ENCODE data around the gene PLD1. TPM values are rescaled to one million over a fixed set of nuclear protein-coding genes. Genes with fewer than 3 reads are reported as not detected.

PLD1 gene
- total RNA-seq, 3 donors from 2014 or later = 0.52 to 1.3 (median 0.66) TPM

- H3K27me3 Mint-ChIP-seq (ENCODE audit: low read depth) = peaks cover 2% of the 10 kb centered on the region
Observed at GRCh38 chr3:171672538-171672937, 137.7 kb downstream of the PLD1 start.

DNA sequence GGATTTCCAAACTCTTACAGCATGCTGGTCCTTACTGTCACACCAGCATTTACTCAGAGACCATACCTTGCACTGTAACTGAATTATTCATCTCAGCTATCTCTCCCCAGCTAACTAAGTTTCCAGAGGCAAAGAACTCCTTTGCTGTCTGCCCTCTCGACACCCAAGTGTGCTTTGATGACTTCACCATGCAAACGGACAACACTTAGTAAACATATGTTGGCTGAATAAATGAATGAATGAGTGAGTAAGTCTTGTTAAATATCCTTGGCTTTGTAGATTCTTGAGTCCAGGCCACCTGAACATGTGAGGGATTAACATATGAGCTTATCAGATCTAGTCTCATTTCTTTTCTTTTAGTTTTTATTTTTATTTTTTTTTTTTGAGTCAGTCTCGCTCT, 138.2 kb downstream of the PLD1 start:
- Mint-ChIP-seq H3K27me3 (ENCODE audit: low read depth) (peaks cover 2% of the 10 kb centered on the region), H3K9me3 (no peaks in the 10 kb centered on the region), H3K4me1 (ENCODE audit: low read depth) (no peaks in the 10 kb centered on the region), H3K36me3 (ENCODE audit: insufficient read depth) (no peaks in the 10 kb centered on the region), H3K4me3 (no peak overlapping the region)
- DNase-seq (no peak), ATAC-seq (no peak)

More at GRCh38 chr3:171672538-171672937, 137.7 kb downstream of the PLD1 start:
- DNase-seq = no peak
- Mint-ChIP-seq H3K36me3 (ENCODE audit: insufficient read depth) (no peaks in the 10 kb centered on the region), H3K4me1 (ENCODE audit: low read depth) (no peaks in the 10 kb centered on the region), H3K9me3 (no peaks in the 10 kb centered on the region), H3K4me3 (no peak overlapping the region)
- no peak for ATAC-seq

DNA sequence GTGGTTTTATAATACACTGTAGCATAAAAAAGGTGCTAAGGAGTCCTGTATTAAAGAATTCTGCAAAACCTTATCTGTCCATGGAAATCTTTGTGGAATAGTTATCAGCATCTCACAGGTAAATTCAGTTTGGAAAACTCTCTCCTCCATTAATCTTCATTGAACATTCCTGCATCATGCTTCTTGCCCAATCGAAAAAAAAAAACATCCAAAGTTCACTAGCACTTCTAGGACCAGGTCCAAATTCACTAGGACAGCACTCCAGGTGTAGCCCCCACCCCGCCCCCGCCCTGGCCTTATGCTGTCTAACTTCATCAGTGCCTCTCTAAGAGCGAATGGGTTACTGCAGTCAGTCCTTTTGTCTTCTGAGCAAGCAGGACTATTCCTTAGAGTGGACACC, 138.6 kb downstream of the PLD1 start:
- H3K9me3 Mint-ChIP-seq = no peaks in the 10 kb centered on the region
- no peak for ATAC-seq
- DNase-seq = no peak
- H3K36me3 Mint-ChIP-seq (ENCODE audit: insufficient read depth) = no peaks in the 10 kb centered on the region
- H3K4me1 Mint-ChIP-seq (ENCODE audit: low read depth) = no peaks in the 10 kb centered on the region
- no peak overlapping the region for H3K4me3 Mint-ChIP-seq
- peaks cover 2% of the 10 kb centered on the region for H3K27me3 Mint-ChIP-seq (ENCODE audit: low read depth)

GRCh38 chr3:171666516-171666915, 143.8 kb downstream of the PLD1 start:
- Mint-ChIP-seq H3K27me3 (ENCODE audit: low read depth) (peaks cover 6% of the 10 kb centered on the region), H3K36me3 (ENCODE audit: insufficient read depth) (no peaks in the 10 kb centered on the region), H3K9me3 (no peaks in the 10 kb centered on the region), H3K4me1 (ENCODE audit: low read depth) (no peaks in the 10 kb centered on the region), H3K4me3 (no peak overlapping the region)
- DNase-seq (no peak), ATAC-seq (no peak)

DNA sequence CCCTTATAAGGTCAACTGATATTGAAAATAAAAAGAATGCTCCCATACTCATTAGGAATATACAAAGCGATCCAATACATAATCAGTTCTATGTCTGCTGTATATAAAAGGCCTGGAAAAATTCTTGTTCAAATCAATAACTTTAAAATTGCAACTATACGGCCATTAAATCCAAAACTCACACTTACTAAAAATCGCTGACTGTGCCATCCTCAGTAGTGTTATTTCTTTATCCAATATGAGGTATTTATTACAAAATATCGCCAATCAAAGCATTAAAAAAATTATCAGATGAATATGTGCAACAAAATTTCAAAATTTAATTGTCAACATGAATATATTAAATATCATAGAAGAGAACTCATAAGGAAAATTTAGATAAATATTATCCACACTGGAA, 146.5 kb downstream of the PLD1 start:
- no peaks in the 10 kb centered on the region for H3K36me3 Mint-ChIP-seq (ENCODE audit: insufficient read depth)
- no peaks in the 10 kb centered on the region for H3K4me1 Mint-ChIP-seq (ENCODE audit: low read depth)
- H3K27me3 Mint-ChIP-seq (ENCODE audit: low read depth) = peaks cover 8% of the 10 kb centered on the region
- no peak for DNase-seq
- no peak overlapping the region for H3K4me3 Mint-ChIP-seq
- ATAC-seq = no peak
- H3K9me3 Mint-ChIP-seq = no peaks in the 10 kb centered on the region

DNA sequence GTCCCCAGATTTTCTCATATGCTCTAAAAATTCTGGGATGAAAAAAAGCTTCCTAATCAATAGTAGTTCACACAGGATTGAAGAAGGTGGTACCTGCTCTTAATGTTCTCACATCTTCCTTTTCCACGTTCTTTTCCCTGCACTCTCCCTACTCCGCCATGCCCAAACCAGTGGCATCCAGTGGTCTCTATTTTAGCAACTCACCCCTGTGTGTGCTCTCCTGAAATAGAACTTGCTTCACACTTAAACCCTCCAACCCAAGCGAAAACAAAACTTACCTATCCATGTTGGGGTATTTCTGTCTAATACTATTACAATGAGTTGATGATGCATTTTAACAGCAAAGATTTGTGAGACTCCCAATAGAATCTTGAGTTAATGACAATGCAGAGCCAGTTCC, 148.8 kb downstream of the PLD1 start:
- ATAC-seq (no peak), DNase-seq (no peak)
- H3K4me3 Mint-ChIP-seq = no peak overlapping the region
- H3K9me3 Mint-ChIP-seq = no peaks in the 10 kb centered on the region
- no peaks in the 10 kb centered on the region for H3K36me3 Mint-ChIP-seq (ENCODE audit: insufficient read depth)
- peaks cover 5% of the 10 kb centered on the region for H3K27me3 Mint-ChIP-seq (ENCODE audit: low read depth)
- no peaks in the 10 kb centered on the region for H3K4me1 Mint-ChIP-seq (ENCODE audit: low read depth)

DNA sequence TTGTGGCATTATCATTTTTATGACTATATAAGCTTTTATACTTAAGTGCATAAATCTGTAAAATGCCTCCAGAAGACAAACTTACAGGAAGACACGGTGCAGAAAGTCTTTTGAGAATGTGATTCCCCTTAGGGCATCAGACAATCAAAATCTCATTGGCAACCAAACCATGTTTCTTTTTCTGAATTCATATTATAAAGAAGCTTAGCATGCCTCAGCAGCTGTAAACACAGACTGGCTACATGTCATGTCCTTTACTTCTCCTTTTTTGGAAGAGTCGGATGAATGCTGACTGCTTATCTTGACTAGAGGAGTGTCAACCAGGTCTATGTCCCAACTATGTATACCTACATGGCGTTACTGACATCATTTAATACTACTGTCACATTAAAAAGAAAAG, 150.1 kb downstream of the PLD1 start:
- H3K4me3 Mint-ChIP-seq = no peak overlapping the region
- ATAC-seq (no peak), DNase-seq (no peak)
- peaks cover 5% of the 10 kb centered on the region for H3K27me3 Mint-ChIP-seq (ENCODE audit: low read depth)
- no peaks in the 10 kb centered on the region for H3K9me3 Mint-ChIP-seq
- no peaks in the 10 kb centered on the region for H3K36me3 Mint-ChIP-seq (ENCODE audit: insufficient read depth)
- H3K4me1 Mint-ChIP-seq (ENCODE audit: low read depth) = no peaks in the 10 kb centered on the region

DNA sequence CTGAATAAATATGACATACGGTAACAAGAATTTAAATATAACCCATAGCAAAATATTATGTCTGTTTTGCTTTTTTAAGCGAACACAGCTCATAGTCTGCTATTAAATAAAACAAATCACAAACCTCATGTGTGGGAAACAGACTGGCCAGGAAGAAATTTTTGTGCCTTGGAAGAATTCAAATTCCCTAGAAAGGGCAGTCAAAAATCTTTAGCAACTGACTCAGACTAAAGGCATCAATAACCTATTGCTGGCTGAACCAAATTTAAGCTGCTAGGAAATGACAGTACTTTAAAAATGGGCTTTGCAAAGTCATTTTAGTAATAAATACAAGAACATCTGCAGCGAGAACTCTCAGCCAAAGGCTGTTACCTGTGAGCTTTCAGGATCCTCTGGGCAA, 151.4 kb downstream of the PLD1 start:
- H3K27me3 Mint-ChIP-seq (ENCODE audit: low read depth) = peaks cover 2% of the 10 kb centered on the region
- ATAC-seq = no peak
- no peak for DNase-seq
- no peaks in the 10 kb centered on the region for H3K9me3 Mint-ChIP-seq
- no peak overlapping the region for H3K4me3 Mint-ChIP-seq
- H3K36me3 Mint-ChIP-seq (ENCODE audit: insufficient read depth) = no peaks in the 10 kb centered on the region
- no peaks in the 10 kb centered on the region for H3K4me1 Mint-ChIP-seq (ENCODE audit: low read depth)

DNA sequence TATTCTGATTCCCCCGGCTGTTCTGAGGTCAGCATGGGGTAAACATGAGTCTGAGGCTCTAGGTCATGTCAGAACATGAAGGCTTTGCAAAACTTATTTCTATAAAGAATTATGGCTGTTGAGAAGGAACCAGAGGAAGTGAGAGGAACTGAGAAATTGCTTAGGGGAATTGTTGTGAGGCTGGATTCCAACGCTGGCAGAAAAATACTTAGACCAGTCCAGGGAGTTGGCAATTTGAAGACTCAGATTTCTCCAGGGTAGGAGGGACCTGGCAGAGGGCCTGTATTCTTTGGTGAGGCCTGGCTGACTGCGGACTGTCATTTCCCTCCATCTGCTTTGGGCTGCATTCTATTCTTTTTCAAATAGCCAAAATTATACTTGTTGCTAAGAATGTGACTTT, 155.5 kb downstream of the PLD1 start:
- Mint-ChIP-seq H3K27me3 (ENCODE audit: low read depth) (no peaks in the 10 kb centered on the region), H3K4me1 (ENCODE audit: low read depth) (no peaks in the 10 kb centered on the region), H3K4me3 (no peak overlapping the region), H3K36me3 (ENCODE audit: insufficient read depth) (no peaks in the 10 kb centered on the region), H3K9me3 (no peaks in the 10 kb centered on the region)
- no peak for DNase-seq
- ATAC-seq = no peak

GRCh38 chr3:171654326-171654725, 156.0 kb downstream of the PLD1 start:
- Mint-ChIP-seq H3K4me3 (no peak overlapping the region), H3K9me3 (no peaks in the 10 kb centered on the region), H3K27me3 (ENCODE audit: low read depth) (no peaks in the 10 kb centered on the region), H3K4me1 (ENCODE audit: low read depth) (no peaks in the 10 kb centered on the region), H3K36me3 (ENCODE audit: insufficient read depth) (no peaks in the 10 kb centered on the region)
- DNase-seq (no peak), ATAC-seq (no peak)

DNA sequence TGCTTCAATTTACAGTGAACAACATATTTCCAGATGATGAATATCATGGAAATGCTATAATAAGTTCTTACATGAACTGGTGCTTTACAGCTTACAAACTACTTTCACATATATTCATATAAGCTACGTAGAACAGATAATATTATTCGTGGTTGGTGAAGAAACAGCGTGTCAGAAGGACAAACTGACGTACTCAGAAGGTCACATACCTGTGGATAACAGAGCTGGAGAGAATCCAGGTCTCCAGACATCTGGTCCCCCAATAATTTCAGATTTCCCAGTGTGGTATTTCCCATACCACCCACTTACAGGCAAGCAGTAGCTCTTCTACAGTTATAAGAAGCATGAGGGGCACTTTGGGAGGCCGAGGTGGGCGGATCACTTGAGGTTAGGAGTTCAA, 156.6 kb downstream of the PLD1 start:
- DNase-seq (no peak), ATAC-seq (no peak)
- no peaks in the 10 kb centered on the region for H3K27me3 Mint-ChIP-seq (ENCODE audit: low read depth)
- H3K4me3 Mint-ChIP-seq = no peak overlapping the region
- no peaks in the 10 kb centered on the region for H3K36me3 Mint-ChIP-seq (ENCODE audit: insufficient read depth)
- no peaks in the 10 kb centered on the region for H3K9me3 Mint-ChIP-seq
- H3K4me1 Mint-ChIP-seq (ENCODE audit: low read depth) = no peaks in the 10 kb centered on the region

DNA sequence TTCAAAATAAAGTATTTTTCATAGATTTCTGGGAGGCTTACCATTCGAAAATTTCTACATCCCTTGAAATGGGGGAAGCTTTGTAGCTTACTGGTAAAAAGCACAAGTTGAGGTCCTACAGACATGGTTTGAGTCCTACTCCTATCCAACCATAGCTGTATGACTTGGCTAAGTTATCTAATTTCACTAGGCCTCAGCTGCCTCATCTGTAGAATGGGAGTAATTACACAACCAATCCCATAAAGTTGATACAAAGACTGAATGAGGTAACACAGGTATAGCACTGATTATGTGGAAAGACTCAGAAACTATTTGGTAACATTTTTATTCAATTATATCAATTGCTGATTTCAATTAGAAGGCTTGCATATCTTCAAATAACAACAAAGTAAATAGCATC, 157.4 kb downstream of the PLD1 start:
- DNase-seq = no peak

DNA sequence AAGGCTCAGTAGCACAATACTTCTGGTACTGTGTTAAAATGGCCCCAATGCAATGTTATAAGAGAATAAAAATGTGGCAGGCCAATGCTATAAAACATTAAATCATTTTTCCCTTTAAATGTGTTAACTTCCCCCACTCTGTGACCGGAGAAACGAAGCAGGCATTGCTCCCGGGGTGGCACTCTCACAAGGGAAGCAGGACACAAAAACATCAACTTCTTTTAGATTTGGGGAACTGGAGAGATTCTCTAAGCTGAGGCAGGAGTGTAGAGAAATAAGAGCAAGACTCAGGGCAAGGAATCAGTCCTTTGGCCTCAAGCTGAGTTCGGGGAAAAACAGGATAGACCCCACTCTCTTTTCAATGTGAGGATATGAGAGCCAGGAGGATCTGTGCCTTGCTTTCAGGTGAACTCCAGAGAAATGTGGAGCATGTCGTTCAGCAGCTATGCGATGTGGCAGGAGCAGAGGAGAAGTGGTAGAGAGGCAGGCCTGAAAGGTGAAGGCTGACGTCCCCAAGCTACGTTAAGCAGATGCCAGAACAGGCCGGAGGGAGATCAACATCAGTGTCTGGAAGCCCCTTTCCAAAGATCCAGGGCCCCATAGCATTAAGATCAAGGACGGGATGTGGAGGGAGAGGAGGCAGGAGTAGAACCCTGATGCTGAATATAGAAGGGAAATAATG, 160.2 kb downstream of the PLD1 start:
- H3K9me3 Mint-ChIP-seq = no peaks in the 10 kb centered on the region
- no peak overlapping the region for H3K4me3 Mint-ChIP-seq
- H3K4me1 Mint-ChIP-seq (ENCODE audit: low read depth) = no peaks in the 10 kb centered on the region
- no peaks in the 10 kb centered on the region for H3K36me3 Mint-ChIP-seq (ENCODE audit: insufficient read depth)
- H3K27me3 Mint-ChIP-seq (ENCODE audit: low read depth) = no peaks in the 10 kb centered on the region
- ATAC-seq = no peak
- DNase-seq = no peak

More for the DNA sequence above, 157.4 kb downstream of the PLD1 start:
- H3K4me3 Mint-ChIP-seq = no peak overlapping the region
- no peak for ATAC-seq
- H3K4me1 Mint-ChIP-seq (ENCODE audit: low read depth) = no peaks in the 10 kb centered on the region
- H3K9me3 Mint-ChIP-seq = no peaks in the 10 kb centered on the region
- no peaks in the 10 kb centered on the region for H3K27me3 Mint-ChIP-seq (ENCODE audit: low read depth)
- no peaks in the 10 kb centered on the region for H3K36me3 Mint-ChIP-seq (ENCODE audit: insufficient read depth)

DNA sequence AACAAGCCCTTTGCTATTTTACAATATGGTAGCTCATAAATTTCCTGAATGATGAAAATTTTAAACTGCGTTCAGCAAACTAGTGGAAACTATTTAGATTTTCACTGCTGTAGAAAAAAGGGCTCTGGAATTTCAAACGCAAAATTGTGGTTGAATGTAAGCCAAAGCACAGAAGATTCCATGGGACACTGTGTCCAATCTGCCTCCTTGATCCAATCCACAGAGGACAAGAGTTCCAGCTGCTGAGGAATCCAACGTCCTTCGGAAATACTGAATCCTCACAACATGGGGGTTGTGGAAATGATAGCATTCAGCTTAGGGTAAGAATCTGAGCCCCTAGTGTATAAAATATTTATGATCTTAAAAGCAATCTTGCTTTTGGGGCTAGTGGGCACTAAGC, 161.0 kb downstream of the PLD1 start:
- no peak for ATAC-seq
- Mint-ChIP-seq H3K27me3 (ENCODE audit: low read depth) (no peaks in the 10 kb centered on the region), H3K4me3 (no peak overlapping the region), H3K4me1 (ENCODE audit: low read depth) (no peaks in the 10 kb centered on the region), H3K36me3 (ENCODE audit: insufficient read depth) (no peaks in the 10 kb centered on the region), H3K9me3 (no peaks in the 10 kb centered on the region)
- no peak for DNase-seq

DNA sequence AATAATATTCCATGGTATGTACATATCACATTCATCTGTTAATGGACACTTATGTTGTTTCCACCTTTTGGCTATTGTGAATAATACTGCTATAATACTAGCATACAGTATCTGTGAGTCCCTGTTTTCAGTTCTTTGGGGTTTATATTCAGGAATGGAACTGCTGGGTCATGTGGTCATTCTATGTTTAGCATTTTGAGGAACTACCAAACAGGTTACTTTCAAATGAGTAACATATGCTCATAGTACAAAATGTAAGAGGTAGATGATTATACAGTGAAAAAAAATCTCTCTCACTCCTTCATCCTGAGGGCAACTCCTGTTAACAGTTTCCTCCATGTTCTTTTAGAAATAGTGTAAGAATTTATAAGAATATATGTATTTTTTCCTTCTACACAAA, 162.2 kb downstream of the PLD1 start:
- Mint-ChIP-seq H3K4me1 (ENCODE audit: low read depth) (no peaks in the 10 kb centered on the region), H3K9me3 (no peaks in the 10 kb centered on the region), H3K36me3 (ENCODE audit: insufficient read depth) (no peaks in the 10 kb centered on the region), H3K27me3 (ENCODE audit: low read depth) (no peaks in the 10 kb centered on the region), H3K4me3 (no peak overlapping the region)
- ATAC-seq = no peak
- DNase-seq = no peak

Measured in activated T-cell treated with anti-CD3 and anti-CD28 coated beads, Interleukin-2, amount 50 U/mL, for 4 hours (primary cell).